Activated CD8-positive, alpha-beta memory T cell treated with anti-CD3 and anti-CD28 coated beads, Interleukin-2, amount 50 U/mL, for 48 hours (primary cell): ENCODE data around the gene KCNE4.

Source experiments
- DNase-seq: peaks from one replicate; pipeline ENCODE4 v3.0.0-alpha.2; 2020

Gene KCNE4

DNA sequence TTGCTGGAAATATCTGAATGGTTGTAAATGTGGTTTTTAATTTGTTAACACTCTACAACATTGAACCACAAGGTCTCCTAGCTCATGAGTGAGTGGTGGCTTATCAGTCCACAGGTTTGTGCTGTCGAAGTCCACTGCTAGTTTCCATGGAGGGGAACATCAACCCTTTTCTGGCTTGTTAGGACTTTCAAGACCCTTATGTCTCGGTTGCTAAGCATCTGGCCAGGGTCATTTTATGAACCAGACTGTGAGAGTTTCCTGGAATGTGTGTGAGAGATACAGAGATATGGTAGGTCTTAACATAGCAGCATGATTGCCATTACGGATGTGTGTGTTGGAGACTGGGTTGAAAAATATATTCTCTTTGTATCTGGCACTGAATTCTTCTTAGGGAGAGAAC, 36.9 kb downstream of the KCNE4 start:
- DNase-seq: no peak

DNA sequence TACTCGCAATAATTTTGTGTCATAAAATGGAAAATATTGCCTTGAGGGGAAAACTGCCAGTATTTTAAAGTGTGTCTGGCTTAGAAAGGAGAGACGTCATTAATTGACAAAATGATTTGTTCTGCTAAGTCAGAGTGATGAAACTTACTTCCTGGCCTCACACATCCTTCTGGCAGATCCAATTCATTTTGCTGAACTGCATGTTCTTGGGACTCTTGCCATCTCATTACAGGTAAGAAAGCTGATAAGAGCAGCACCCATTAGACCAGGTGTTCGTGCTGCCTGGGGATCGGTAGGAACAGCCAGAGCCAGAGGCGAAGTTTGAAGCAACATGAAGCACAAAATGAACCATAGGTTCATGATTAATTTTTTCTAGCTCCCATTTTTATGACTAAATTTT, 38.0 kb downstream of the KCNE4 start:
- DNase-seq: no peak

DNA sequence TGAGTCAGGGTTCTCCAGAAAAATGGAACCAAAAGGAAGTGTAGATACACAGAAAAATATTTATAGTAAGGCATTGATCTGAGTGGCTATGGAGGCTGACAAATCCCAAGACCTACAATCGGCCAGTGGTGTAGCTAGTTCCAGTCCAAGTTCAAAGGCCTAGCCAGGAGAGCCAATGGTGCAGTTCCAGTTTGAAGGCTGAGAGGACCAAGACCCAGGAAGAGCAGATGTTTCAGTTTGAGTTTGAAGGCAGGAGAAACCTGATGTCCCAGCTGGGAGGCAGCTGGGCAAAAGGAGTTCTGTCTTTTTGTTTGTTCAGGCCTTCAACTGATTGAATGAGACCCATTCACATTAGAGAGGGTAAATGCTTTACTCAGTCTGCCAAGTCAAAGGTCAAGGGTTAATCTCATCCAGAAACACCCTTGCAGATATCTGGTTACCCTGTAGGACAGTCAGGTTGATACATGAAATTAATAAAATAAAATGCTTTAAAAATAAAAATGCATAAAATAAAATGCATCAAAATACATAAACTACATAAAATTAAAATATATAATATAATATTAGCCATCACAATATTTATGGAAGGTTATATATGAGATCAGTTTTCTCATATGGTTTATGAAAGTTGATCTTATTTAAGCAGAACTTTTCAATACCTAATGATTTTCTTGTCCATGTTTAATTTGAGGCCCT, 38.7 kb downstream of the KCNE4 start:
- DNase-seq: no peak

DNA sequence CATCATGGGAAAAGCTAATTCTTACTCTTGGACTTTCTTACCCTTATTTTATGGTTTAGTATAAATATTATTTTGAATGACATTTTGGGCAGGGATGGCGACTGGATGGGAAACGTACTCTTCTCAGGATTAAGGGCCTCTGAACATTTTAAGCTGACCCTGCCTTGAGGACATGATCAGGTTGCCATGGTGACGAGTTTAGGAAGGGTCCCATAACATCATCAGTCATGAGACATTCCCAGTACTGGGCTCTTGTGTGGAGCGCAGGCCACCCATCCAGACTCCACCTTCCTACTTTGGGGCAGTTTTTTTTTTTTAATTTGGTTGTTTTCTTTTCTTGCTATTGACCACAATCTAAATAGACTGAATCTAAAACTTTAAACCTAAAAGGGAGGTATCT, 40.7 kb downstream of the KCNE4 start:
- no peak for DNase-seq

DNA sequence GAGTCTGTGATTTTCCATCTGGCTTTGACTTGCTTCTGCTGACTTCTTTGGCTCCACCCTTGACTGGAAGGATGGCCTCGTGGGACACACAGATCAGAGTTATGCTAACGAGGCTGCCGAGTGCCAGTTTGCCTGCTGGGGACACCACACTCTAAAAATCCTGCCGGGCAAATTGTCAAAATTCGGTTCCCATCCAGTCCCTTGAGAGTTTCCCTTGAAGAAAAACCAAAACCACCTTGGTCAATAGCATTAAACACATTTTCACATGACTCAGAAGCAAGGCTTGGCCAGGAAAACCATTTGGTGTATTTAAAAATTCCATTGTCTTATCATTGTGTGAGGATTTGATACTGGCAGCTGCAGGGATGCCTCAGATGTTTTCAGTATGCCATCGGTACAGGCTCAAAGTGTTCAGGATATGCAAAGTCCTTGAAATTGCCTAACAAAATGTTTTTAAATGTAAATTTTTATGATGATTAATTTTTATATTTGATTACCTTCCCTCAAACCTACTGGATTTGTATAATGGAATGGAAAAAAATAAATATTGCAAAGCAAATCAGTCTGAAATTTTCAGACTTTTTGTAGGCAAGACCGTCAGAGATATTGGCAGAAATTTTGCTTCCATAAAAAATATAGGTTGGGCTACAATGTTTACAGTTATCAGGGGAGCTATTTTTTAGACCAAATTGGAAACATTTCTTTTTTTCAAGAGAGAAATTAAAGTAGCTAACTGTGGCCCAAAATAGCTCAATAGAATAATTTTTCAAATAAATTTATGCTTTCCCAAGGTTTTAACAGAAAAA, 41.6 kb downstream of the KCNE4 start:
- DNase-seq: no peak

DNA sequence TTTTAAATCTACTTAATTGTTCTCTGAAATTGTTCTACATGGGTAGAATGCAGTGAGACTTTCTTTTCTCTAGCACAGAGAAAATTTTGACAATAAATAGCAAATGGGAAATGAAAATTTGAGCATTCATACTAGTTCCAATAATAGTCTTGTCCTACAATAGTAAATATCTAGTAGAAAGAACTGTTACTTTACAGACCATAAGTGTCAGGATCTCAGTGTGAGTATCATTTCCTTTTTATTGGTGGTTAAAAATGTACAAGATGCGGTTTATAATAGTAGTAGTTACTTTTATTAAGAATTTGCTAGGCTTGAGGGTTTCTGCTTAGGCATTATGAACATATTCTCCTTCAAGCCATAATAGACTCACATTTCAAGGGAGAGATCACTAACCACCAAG, 43.2 kb downstream of the KCNE4 start:
- no peak for DNase-seq

DNA sequence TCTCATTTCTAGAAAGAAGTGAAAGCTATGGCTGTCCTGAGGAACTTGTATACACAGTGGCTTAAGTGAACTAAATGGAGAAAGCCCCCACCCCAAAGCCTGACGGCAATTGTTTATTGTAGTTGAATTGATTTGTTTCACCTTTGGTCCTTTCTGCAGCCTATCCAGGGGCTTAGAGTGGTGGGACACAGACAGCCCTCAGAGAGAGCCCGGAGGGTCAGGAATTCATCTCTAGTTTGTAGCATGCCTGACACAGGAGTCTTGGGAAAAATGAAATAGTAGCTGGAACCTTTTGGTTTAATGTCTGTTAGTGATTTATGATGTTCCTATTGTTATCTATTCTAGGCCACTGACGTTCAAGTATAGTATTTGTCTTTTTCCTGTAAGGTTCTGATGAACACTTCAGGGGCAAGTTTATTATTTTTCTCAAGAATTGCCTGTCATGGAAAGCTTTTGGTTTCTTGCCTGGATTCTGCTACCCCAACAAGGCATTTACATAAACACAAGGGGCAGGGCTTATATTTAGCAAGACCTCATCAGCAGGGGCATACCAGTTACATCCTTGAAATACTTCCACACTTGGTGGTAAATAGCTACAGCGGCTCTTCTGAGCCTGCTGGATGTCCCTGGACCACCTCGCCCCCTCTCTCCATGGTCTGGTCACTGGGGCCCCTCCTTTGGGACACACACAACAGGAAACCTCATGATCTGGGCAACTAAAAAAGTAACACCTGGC, 44.4 kb downstream of the KCNE4 start:
- no peak for DNase-seq

DNA sequence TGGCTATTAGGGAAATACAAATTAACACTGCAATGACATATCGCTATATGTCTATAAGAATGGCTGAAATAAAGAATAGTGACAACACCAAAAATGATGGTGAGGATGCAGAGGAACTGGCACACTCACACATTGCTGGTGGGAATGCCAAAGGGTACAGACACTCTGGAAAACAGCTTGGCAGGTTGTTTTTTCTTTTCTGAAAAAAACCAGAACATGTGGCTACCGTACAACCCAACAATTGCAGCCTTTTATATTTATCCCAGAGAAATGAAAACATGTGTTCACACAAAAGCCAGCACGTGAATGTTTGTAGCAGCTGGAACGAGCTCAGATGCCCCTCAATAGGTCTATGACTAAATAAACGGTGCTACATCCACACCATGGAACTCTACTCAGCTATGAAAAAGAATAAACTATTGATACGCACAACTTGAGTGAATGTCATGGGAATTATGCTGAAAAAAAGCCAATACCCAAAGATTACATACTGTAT, 45.9 kb downstream of the KCNE4 start:
- DNase-seq: no peak

DNA sequence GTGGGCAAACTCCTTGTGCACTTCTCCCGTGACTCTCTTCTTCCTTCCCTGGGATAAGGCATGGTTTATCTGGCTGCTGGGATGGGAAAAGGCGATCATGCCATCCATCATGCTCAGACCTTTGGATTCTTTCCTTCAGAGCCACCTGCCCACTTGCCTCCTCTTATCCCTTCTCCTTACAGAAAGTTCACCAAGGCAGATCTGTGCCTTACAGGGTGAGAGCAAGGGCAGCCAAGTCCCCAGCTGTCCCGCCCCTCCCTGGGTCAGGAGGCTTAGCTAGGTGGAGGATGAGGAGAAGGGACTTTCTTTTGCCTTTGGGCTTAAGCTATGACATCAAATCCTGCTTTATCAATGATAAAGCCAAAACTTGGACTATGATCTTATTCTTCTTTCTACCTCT, 47.6 kb downstream of the KCNE4 start:
- no peak for DNase-seq

DNA sequence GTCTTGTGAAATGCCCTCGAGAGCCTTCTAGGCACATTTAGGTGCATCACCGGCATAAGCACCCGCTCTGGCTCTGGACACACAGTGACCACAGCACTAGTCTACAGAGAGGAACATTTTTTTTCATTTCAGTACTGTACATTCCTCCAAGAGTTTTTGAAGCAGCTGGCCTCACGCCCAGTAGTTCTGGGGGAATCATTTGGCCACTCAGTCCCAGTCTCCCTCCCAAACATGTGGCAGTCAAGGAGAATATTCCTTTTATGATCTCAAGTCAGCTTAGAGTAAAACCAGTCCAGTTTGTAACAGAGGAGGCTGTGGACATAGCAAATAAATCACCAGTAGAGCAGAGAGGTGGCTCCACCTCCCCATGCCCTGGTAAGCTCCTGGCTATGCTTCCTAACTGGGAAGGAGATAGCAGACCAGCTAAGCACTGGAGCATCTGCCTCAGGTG, 48.1 kb downstream of the KCNE4 start:
- no peak for DNase-seq

DNA sequence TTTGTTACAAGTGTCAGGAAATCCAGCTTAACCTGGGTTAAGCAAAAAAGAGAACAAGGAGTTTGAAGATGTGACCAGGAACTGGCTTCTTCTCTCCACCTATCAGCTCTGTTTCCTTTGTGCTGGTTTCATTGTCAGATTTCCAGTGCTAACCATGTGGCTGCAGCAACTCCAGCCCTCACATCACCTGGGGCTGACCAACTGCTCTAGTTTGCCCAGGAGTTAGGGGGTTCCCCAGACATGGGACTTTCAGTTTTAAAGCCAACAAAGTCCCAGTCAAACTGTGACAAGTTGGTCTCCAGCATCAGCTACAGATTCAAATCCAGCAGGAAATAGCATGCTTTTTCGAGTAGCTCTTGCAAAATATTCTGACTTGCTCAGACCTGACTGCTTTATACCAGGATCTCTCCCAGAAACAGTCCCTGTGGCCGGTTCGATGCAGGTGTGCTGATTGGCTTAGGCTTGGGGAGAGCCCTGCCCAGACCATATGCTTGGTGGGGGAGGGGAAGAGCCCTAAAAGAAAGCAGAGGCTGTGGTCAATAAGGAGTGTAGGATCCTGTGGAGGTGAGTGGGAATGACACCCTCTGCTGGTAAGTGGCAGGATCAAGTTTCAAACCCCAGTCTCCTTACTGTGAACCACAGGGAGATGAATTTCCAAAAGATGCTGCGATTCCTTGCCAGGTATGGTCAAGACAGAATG, 49.5 kb downstream of the KCNE4 start:
- no peak for DNase-seq

DNA sequence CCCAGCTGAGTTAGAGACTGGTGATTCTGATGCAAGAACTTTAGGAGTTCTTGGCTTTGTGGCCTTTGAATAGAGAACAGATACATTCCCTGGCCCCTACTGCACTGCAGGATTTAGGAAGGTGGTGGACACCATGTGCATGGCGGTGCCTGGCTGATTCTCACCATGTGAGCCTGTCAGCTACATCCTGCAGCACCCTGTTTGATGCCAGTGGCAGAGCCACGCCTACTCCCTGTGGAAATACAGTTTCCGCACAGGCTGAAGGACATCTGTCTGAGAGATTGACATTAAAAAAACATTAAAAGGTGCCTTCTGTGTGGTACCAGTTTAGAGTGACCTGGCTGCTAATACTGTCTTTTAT, 50.0 kb downstream of the KCNE4 start:
- DNase-seq: no peak

DNA sequence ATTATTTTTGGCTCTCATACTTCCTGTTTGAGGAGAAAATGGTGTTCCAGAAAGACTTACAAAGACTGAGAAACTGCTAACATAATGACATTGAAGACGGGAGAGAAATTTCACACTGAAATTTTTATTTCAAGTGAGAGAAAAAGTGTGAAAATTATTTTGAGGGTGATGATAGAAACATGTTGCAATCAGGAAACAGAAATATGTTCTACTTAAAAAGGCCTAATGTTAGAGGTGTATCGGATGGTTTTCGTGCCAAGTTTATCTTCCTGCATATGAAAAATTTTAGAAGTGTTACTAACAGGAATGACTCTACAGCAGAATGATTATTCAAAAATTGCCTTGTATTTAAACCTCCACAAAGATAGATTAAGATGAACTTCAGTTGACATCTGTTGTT, 50.5 kb downstream of the KCNE4 start:
- DNase-seq: no peak

DNA sequence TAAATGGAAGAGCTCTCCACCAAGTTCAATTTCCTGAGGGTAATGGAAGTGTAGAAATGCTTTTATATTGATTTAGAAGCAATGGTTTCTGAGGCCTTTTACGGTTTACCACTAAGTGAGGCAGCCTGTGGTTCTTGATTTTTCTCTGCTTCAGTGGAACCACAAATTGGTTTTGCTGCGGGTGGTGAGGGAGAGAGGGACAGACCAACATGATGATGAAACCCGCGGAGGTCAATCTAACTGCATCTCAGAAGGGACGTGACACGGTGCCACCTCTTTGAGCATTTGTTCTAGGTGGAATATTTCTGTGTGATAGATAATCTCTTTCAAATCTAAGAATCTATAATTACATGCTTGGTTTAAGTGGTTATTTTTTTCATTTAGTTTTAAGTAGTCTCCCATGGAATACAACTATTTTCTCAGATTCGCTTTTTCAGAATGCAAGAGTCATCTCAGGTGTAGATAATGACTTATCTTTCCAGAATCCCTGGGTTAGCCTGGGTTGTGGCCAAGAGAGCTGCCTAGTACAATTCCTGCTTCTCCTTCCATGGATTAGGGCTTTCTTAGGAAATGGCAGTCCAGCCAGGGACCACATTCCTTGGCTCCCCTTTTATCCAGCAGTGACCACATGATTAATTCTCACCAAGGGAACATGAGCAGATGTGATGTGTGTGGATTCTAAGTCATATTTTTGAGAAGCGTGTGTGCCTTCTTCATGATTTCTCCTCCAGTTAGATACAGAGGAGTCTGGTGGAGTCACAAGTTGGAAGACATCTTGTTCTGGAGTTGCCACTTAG, 52.5 kb downstream of the KCNE4 start:
- DNase-seq: no peak
